ENCODE results near the gene FHOD3. TPM values are rescaled to one million over a fixed set of nuclear protein-coding genes. Genes with fewer than 3 reads are reported as not detected.

The FHOD3 gene
- total RNA-seq, 1 experiment from 2014 or later, result 0.10 TPM

GRCh38 chr18:36424741-36425142 is 127.2 kb downstream of the FHOD3 start:
- no peak for DNase-seq
- Histone ChIP-seq H3K27me3 (no peaks in the 10 kb centered on the region), H3K4me3 (no peak overlapping the region), H3K9me3 (no peaks in the 10 kb centered on the region), H3K36me3 (no peaks in the 10 kb centered on the region)

GRCh38 chr18:36427369-36427768 is 129.9 kb downstream of the FHOD3 start:
- Histone ChIP-seq H3K9me3 (no peaks in the 10 kb centered on the region), H3K27me3 (no peaks in the 10 kb centered on the region), H3K4me3 (no peak overlapping the region), H3K36me3 (no peaks in the 10 kb centered on the region)
- DNase-seq, result no peak

GRCh38 chr18:36427831-36428230 is 130.3 kb downstream of the FHOD3 start:
- no peaks in the 10 kb centered on the region for H3K27me3 ChIP-seq
- no peak for DNase-seq

GRCh38 chr18:36428431-36429029 is 131.0 kb downstream of the FHOD3 start:
- H3K4me3 ChIP-seq, result no peak overlapping the region
- no peaks in the 10 kb centered on the region for H3K9me3 ChIP-seq
- no peaks in the 10 kb centered on the region for H3K36me3 ChIP-seq

More at GRCh38 chr18:36427831-36428230, 130.3 kb downstream of the FHOD3 start:
- Histone ChIP-seq H3K4me3 (no peak overlapping the region), H3K36me3 (no peaks in the 10 kb centered on the region), H3K9me3 (no peaks in the 10 kb centered on the region)

GRCh38 chr18:36432880-36433555 is 135.5 kb downstream of the FHOD3 start:
- Histone ChIP-seq H3K36me3 (no peaks in the 10 kb centered on the region), H3K4me3 (no peak overlapping the region), H3K9me3 (no peaks in the 10 kb centered on the region), H3K27me3 (no peaks in the 10 kb centered on the region)
- DNase-seq, result no peak

More at GRCh38 chr18:36428431-36429029, 131.0 kb downstream of the FHOD3 start:
- DNase-seq, result no peak
- no peaks in the 10 kb centered on the region for H3K27me3 ChIP-seq

- no peak for DNase-seq
- Histone ChIP-seq H3K4me3 (no peak overlapping the region), H3K36me3 (no peaks in the 10 kb centered on the region), H3K9me3 (no peaks in the 10 kb centered on the region), H3K27me3 (no peaks in the 10 kb centered on the region)
Observed at GRCh38 chr18:36436387-36436786, 138.9 kb downstream of the FHOD3 start.

- Histone ChIP-seq H3K27me3 (no peaks in the 10 kb centered on the region), H3K9me3 (no peaks in the 10 kb centered on the region), H3K4me3 (no peak overlapping the region), H3K36me3 (no peaks in the 10 kb centered on the region)
- DNase-seq, result no peak
Observed at GRCh38 chr18:36440614-36441013, 143.1 kb downstream of the FHOD3 start.

GRCh38 chr18:36441426-36442240 is 144.1 kb downstream of the FHOD3 start:
- DNase-seq, result no peak
- H3K4me3 ChIP-seq, result no peak overlapping the region
- H3K9me3 ChIP-seq, result no peaks in the 10 kb centered on the region
- no peaks in the 10 kb centered on the region for H3K27me3 ChIP-seq
- H3K36me3 ChIP-seq, result no peaks in the 10 kb centered on the region

- Histone ChIP-seq H3K27me3 (no peaks in the 10 kb centered on the region), H3K36me3 (no peaks in the 10 kb centered on the region), H3K4me3 (no peak overlapping the region), H3K9me3 (no peaks in the 10 kb centered on the region)
- no peak for DNase-seq
Observed at GRCh38 chr18:36442717-36443116, 145.2 kb downstream of the FHOD3 start.

- peak; percentile 39 for DNase-seq
- no peaks in the 10 kb centered on the region for H3K27me3 ChIP-seq
- H3K36me3 ChIP-seq, result no peaks in the 10 kb centered on the region
- H3K9me3 ChIP-seq, result no peaks in the 10 kb centered on the region
- H3K4me3 ChIP-seq, result no peak overlapping the region
Observed at GRCh38 chr18:36446059-36446458, 148.5 kb downstream of the FHOD3 start.

- Histone ChIP-seq H3K9me3 (no peaks in the 10 kb centered on the region), H3K27me3 (no peaks in the 10 kb centered on the region), H3K36me3 (no peaks in the 10 kb centered on the region), H3K4me3 (no peak overlapping the region)
- no peak for DNase-seq
Observed at GRCh38 chr18:36448384-36449290, 151.1 kb downstream of the FHOD3 start.

GRCh38 chr18:36449451-36449850 is 151.9 kb downstream of the FHOD3 start:
- H3K36me3 ChIP-seq, result no peaks in the 10 kb centered on the region
- no peaks in the 10 kb centered on the region for H3K9me3 ChIP-seq
- no peak overlapping the region for H3K4me3 ChIP-seq
- H3K27me3 ChIP-seq, result no peaks in the 10 kb centered on the region
- DNase-seq, result no peak

- H3K9me3 ChIP-seq, result no peaks in the 10 kb centered on the region
- no peak for DNase-seq
- H3K36me3 ChIP-seq, result no peaks in the 10 kb centered on the region
- no peak overlapping the region for H3K4me3 ChIP-seq
- no peaks in the 10 kb centered on the region for H3K27me3 ChIP-seq
Observed at GRCh38 chr18:36450264-36450663, 152.8 kb downstream of the FHOD3 start.

GRCh38 chr18:36451454-36452251 is 154.1 kb downstream of the FHOD3 start:
- Histone ChIP-seq H3K36me3 (no peaks in the 10 kb centered on the region), H3K9me3 (no peaks in the 10 kb centered on the region), H3K27me3 (no peaks in the 10 kb centered on the region), H3K4me3 (no peak overlapping the region)
- no peak for DNase-seq

- DNase-seq, result no peak
- Histone ChIP-seq H3K4me3 (no peak overlapping the region), H3K27me3 (no peaks in the 10 kb centered on the region), H3K36me3 (no peaks in the 10 kb centered on the region), H3K9me3 (no peaks in the 10 kb centered on the region)
Observed at GRCh38 chr18:36454245-36454644, 156.7 kb downstream of the FHOD3 start.

All from MG63 (cell line).